Thyroid gland (tissue), 4 donors: ENCODE results near the gene NLRP11.

Experiments used
- POLR2A ChIP-seq, 2 donors: fragments of 450-650 bp; IDR thresholded peaks; one replicate each; pipeline ENCODE4 v1.6.1; 2017; ENCODE audit warnings: antibody characterized with exemption in 2 of 2, mild to moderate bottlenecking in 2 of 2, moderate library complexity in 1 of 2
- TF ChIP-seq, protein P1 (sequence below), 6 experiments: fragments of 200-600 bp in 3 of 6; fragments of 450-650 bp in 3 of 6; sonication (generic) in 3 of 6; IDR thresholded peaks; one replicate each; pipeline ENCODE4 v1.5.1; 2016 to 2019; ENCODE audit warnings: antibody characterized with exemption in 6 of 6, mild to moderate bottlenecking in 2 of 6, inconsistent platforms in 1 of 6, moderate library complexity in 1 of 6

DNA sequence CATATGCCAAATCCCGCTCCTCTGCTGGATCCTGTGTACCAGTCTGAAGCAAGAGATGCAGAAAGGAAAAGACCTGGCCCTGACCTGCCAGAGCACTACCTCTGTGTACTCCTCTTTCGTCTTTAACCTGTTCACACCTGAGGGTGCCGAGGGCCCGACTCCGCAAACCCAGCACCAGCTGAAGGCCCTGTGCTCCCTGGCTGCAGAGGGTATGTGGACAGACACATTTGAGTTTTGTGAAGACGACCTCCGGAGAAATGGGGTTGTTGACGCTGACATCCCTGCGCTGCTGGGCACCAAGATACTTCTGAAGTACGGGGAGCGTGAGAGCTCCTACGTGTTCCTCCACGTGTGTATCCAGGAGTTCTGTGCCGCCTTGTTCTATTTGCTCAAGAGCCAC, 26.6 kb upstream of the NLRP11 start:
- TF ChIP-seq, protein P1, sequence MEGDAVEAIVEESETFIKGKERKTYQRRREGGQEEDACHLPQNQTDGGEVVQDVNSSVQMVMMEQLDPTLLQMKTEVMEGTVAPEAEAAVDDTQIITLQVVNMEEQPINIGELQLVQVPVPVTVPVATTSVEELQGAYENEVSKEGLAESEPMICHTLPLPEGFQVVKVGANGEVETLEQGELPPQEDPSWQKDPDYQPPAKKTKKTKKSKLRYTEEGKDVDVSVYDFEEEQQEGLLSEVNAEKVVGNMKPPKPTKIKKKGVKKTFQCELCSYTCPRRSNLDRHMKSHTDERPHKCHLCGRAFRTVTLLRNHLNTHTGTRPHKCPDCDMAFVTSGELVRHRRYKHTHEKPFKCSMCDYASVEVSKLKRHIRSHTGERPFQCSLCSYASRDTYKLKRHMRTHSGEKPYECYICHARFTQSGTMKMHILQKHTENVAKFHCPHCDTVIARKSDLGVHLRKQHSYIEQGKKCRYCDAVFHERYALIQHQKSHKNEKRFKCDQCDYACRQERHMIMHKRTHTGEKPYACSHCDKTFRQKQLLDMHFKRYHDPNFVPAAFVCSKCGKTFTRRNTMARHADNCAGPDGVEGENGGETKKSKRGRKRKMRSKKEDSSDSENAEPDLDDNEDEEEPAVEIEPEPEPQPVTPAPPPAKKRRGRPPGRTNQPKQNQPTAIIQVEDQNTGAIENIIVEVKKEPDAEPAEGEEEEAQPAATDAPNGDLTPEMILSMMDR (IDR thresholded peaks at IDR 0.05) = no peak
- no peak for TF ChIP-seq POLR2A (IDR thresholded peaks at IDR 0.05)
